Suprapubic skin (tissue), 3 donors: Measurements from ENCODE around the gene METAP2.

Source experiments
- POLR2A ChIP-seq, 2 donors: fragments of 450-650 bp; IDR thresholded peaks; one replicate each; pipeline ENCODE4 v1.6.1; 2017; ENCODE audit warnings: antibody characterized with exemption in 2 of 2, mild to moderate bottlenecking in 2 of 2, moderate library complexity in 2 of 2
- TF ChIP-seq, protein P1 (sequence below), 2 donors: fragments of 200-600 bp in 1 of 2; fragments of 450-650 bp in 1 of 2; sonication (generic) in 1 of 2; IDR thresholded peaks; one replicate each; pipeline ENCODE4 v1.5.1; 2016 to 2019; ENCODE audit warnings: antibody characterized with exemption in 2 of 2, mild to moderate bottlenecking in 1 of 2, moderate library complexity in 1 of 2

- TF ChIP-seq, protein P1, sequence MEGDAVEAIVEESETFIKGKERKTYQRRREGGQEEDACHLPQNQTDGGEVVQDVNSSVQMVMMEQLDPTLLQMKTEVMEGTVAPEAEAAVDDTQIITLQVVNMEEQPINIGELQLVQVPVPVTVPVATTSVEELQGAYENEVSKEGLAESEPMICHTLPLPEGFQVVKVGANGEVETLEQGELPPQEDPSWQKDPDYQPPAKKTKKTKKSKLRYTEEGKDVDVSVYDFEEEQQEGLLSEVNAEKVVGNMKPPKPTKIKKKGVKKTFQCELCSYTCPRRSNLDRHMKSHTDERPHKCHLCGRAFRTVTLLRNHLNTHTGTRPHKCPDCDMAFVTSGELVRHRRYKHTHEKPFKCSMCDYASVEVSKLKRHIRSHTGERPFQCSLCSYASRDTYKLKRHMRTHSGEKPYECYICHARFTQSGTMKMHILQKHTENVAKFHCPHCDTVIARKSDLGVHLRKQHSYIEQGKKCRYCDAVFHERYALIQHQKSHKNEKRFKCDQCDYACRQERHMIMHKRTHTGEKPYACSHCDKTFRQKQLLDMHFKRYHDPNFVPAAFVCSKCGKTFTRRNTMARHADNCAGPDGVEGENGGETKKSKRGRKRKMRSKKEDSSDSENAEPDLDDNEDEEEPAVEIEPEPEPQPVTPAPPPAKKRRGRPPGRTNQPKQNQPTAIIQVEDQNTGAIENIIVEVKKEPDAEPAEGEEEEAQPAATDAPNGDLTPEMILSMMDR (IDR thresholded peaks at IDR 0.05) = no peak
- TF ChIP-seq POLR2A (IDR thresholded peaks at IDR 0.05) = no peak
Observed at GRCh38 chr12:95480230-95480629, 6.3 kb downstream of the METAP2 start.
